ENCODE measurements around the gene EFNB3.

EFNB3 gene

GRCh38 chr17:7704601-7705268, at the start of gene EFNB3:
Gene EFNB3 (plus strand): TSS chr17:7705202. CDS start chr17:7705599, 397 bp downstream.
- H3K9me3 Mint-ChIP-seq: no peaks in the 10 kb centered on the region
- H3K27ac Mint-ChIP-seq (ENCODE audit: low read depth): peak within 1 kb of the TSS; percentile 65

GRCh38 chr17:7655541-7655840, 49.5 kb upstream of the EFNB3 start:
- peaks cover 3% of the 10 kb centered on the region for H3K36me3 Mint-ChIP-seq (ENCODE audit: insufficient read depth)
- no peak for DNase-seq (ENCODE audit: low spot score in 2 of 2)
- no peak overlapping the region for H3K27ac Mint-ChIP-seq (ENCODE audit: low read depth)
- H3K27me3 Mint-ChIP-seq: peaks cover 49% of the 10 kb centered on the region
- peaks cover 9% of the 10 kb centered on the region for H3K4me1 Mint-ChIP-seq
- ATAC-seq (replicated peaks; ENCODE audit: extremely low read depth, poor library complexity, severe bottlenecking): no peak
- no peaks in the 10 kb centered on the region for H3K9me3 Mint-ChIP-seq
- no peak overlapping the region for H3K4me3 Mint-ChIP-seq

More at GRCh38 chr17:7704601-7705268, at the start of gene EFNB3:
- H3K27me3 Mint-ChIP-seq: peaks cover 72% of the 10 kb centered on the region
- peaks cover 12% of the 10 kb centered on the region for H3K36me3 Mint-ChIP-seq (ENCODE audit: insufficient read depth)
- peak; percentile 16 for ATAC-seq (replicated peaks; ENCODE audit: extremely low read depth, poor library complexity, severe bottlenecking)
- H3K4me1 Mint-ChIP-seq: peaks cover 26% of the 10 kb centered on the region
- DNase-seq (ENCODE audit: low spot score in 2 of 2): no peak
- peak within 1 kb of the TSS; percentile 71 for H3K4me3 Mint-ChIP-seq

GRCh38 chr17:7656958-7657609, 47.9 kb upstream of the EFNB3 start:
- Mint-ChIP-seq H3K4me3 (no peak overlapping the region), H3K27me3 (peaks cover 37% of the 10 kb centered on the region), H3K9me3 (no peaks in the 10 kb centered on the region), H3K4me1 (no peaks in the 10 kb centered on the region), H3K36me3 (ENCODE audit: insufficient read depth) (peaks cover under 1% of the 10 kb centered on the region), H3K27ac (ENCODE audit: low read depth) (no peak overlapping the region)
- ATAC-seq (replicated peaks; ENCODE audit: extremely low read depth, poor library complexity, severe bottlenecking) (no peak), DNase-seq (ENCODE audit: low spot score in 2 of 2) (no peak)

GRCh38 chr17:7667656-7668406, 37.2 kb upstream of the EFNB3 start:
- Mint-ChIP-seq H3K9me3 (no peaks in the 10 kb centered on the region), H3K4me1 (no peaks in the 10 kb centered on the region), H3K4me3 (no peak overlapping the region), H3K36me3 (ENCODE audit: insufficient read depth) (peaks cover 43% of the 10 kb centered on the region), H3K27ac (ENCODE audit: low read depth) (no peak overlapping the region), H3K27me3 (no peaks in the 10 kb centered on the region)
- ATAC-seq (replicated peaks; ENCODE audit: extremely low read depth, poor library complexity, severe bottlenecking) (no peak), DNase-seq (ENCODE audit: low spot score in 2 of 2) (no peak)

- H3K4me3 Mint-ChIP-seq: no peak overlapping the region
- H3K4me1 Mint-ChIP-seq: no peaks in the 10 kb centered on the region
- H3K27ac Mint-ChIP-seq (ENCODE audit: low read depth): no peak overlapping the region
- H3K27me3 Mint-ChIP-seq: no peaks in the 10 kb centered on the region
- DNase-seq (ENCODE audit: low spot score in 2 of 2) (no peak), ATAC-seq (replicated peaks; ENCODE audit: extremely low read depth, poor library complexity, severe bottlenecking) (no peak)
- H3K36me3 Mint-ChIP-seq (ENCODE audit: insufficient read depth): peaks cover 49% of the 10 kb centered on the region
- peaks cover 2% of the 10 kb centered on the region for H3K9me3 Mint-ChIP-seq
These were observed 36.5 kb upstream of the EFNB3 start for GRCh38 chr17:7668482-7668881.

GRCh38 chr17:7673239-7673638, 31.8 kb upstream of the EFNB3 start:
- no peak for DNase-seq (ENCODE audit: low spot score in 2 of 2)
- Mint-ChIP-seq H3K4me1 (peaks cover 8% of the 10 kb centered on the region), H3K4me3 (no peak overlapping the region), H3K36me3 (ENCODE audit: insufficient read depth) (peaks cover 49% of the 10 kb centered on the region), H3K27ac (ENCODE audit: low read depth) (no peak overlapping the region), H3K27me3 (no peaks in the 10 kb centered on the region), H3K9me3 (peaks cover 8% of the 10 kb centered on the region)
- ATAC-seq (replicated peaks; ENCODE audit: extremely low read depth, poor library complexity, severe bottlenecking): no peak

GRCh38 chr17:7674934-7675333, 30.1 kb upstream of the EFNB3 start:
- Mint-ChIP-seq H3K27ac (ENCODE audit: low read depth) (no peak overlapping the region), H3K4me3 (no peak overlapping the region), H3K27me3 (no peaks in the 10 kb centered on the region), H3K4me1 (peaks cover 8% of the 10 kb centered on the region), H3K9me3 (peaks cover 8% of the 10 kb centered on the region), H3K36me3 (ENCODE audit: insufficient read depth) (peaks cover 47% of the 10 kb centered on the region)
- ATAC-seq (replicated peaks; ENCODE audit: extremely low read depth, poor library complexity, severe bottlenecking) (no peak), DNase-seq (ENCODE audit: low spot score in 2 of 2) (no peak)

- H3K27me3 Mint-ChIP-seq: no peaks in the 10 kb centered on the region
- peaks cover 8% of the 10 kb centered on the region for H3K4me1 Mint-ChIP-seq
- DNase-seq (ENCODE audit: low spot score in 2 of 2) (no peak), ATAC-seq (replicated peaks; ENCODE audit: extremely low read depth, poor library complexity, severe bottlenecking) (no peak)
- H3K9me3 Mint-ChIP-seq: peaks cover 8% of the 10 kb centered on the region
- H3K4me3 Mint-ChIP-seq: no peak overlapping the region
- peaks cover 40% of the 10 kb centered on the region for H3K36me3 Mint-ChIP-seq (ENCODE audit: insufficient read depth)
- H3K27ac Mint-ChIP-seq (ENCODE audit: low read depth): no peak overlapping the region
These were observed 28.5 kb upstream of the EFNB3 start for GRCh38 chr17:7676533-7676932.

- H3K4me3 Mint-ChIP-seq: no peak overlapping the region
- H3K27me3 Mint-ChIP-seq: no peaks in the 10 kb centered on the region
- DNase-seq (ENCODE audit: low spot score in 2 of 2) (no peak), ATAC-seq (replicated peaks; ENCODE audit: extremely low read depth, poor library complexity, severe bottlenecking) (no peak)
- no peak overlapping the region for H3K27ac Mint-ChIP-seq (ENCODE audit: low read depth)
- peaks cover 34% of the 10 kb centered on the region for H3K36me3 Mint-ChIP-seq (ENCODE audit: insufficient read depth)
- peaks cover 10% of the 10 kb centered on the region for H3K4me1 Mint-ChIP-seq
- H3K9me3 Mint-ChIP-seq: peaks cover 8% of the 10 kb centered on the region
These were observed 27.5 kb upstream of the EFNB3 start for GRCh38 chr17:7677388-7678067.

- H3K4me3 Mint-ChIP-seq: peak overlapping the region; percentile 89
- H3K4me1 Mint-ChIP-seq: peaks cover 53% of the 10 kb centered on the region
- H3K27me3 Mint-ChIP-seq: no peaks in the 10 kb centered on the region
- H3K27ac Mint-ChIP-seq (ENCODE audit: low read depth): peak overlapping the region; percentile 100
- peaks cover 43% of the 10 kb centered on the region for H3K36me3 Mint-ChIP-seq (ENCODE audit: insufficient read depth)
- no peak for ATAC-seq (replicated peaks; ENCODE audit: extremely low read depth, poor library complexity, severe bottlenecking)
- no peak for DNase-seq (ENCODE audit: low spot score in 2 of 2)
- no peaks in the 10 kb centered on the region for H3K9me3 Mint-ChIP-seq
These were observed 20.0 kb upstream of the EFNB3 start for GRCh38 chr17:7684851-7685532.

- ATAC-seq (replicated peaks; ENCODE audit: extremely low read depth, poor library complexity, severe bottlenecking): peak; percentile 63
- peaks cover 43% of the 10 kb centered on the region for H3K36me3 Mint-ChIP-seq (ENCODE audit: insufficient read depth)
- H3K4me3 Mint-ChIP-seq: peak overlapping the region; percentile 89
- H3K9me3 Mint-ChIP-seq: no peaks in the 10 kb centered on the region
- peak overlapping the region; percentile 100 for H3K27ac Mint-ChIP-seq (ENCODE audit: low read depth)
- no peaks in the 10 kb centered on the region for H3K27me3 Mint-ChIP-seq
- H3K4me1 Mint-ChIP-seq: peaks cover 57% of the 10 kb centered on the region
- DNase-seq (ENCODE audit: low spot score in 2 of 2): peak; percentile 77 to 90
These were observed 19.3 kb upstream of the EFNB3 start for GRCh38 chr17:7685533-7686221.
